WI38 (cell line): ENCODE data around the gene LDB2.

ENCODE experiments used
- H3K4me3 ChIP-seq: 2 replicates; pipeline ENCODE4 v1.5.1; 2011; ENCODE audit warnings: low read depth, mild to moderate bottlenecking, control low read depth, low read length
- TF ChIP-seq, protein P1 (sequence below): IDR thresholded peaks from 2 replicates; pipeline ENCODE4 v1.5.1; 2012; ENCODE audit warnings: low read depth, mild to moderate bottlenecking, control low read depth, low read length

Gene LDB2

DNA sequence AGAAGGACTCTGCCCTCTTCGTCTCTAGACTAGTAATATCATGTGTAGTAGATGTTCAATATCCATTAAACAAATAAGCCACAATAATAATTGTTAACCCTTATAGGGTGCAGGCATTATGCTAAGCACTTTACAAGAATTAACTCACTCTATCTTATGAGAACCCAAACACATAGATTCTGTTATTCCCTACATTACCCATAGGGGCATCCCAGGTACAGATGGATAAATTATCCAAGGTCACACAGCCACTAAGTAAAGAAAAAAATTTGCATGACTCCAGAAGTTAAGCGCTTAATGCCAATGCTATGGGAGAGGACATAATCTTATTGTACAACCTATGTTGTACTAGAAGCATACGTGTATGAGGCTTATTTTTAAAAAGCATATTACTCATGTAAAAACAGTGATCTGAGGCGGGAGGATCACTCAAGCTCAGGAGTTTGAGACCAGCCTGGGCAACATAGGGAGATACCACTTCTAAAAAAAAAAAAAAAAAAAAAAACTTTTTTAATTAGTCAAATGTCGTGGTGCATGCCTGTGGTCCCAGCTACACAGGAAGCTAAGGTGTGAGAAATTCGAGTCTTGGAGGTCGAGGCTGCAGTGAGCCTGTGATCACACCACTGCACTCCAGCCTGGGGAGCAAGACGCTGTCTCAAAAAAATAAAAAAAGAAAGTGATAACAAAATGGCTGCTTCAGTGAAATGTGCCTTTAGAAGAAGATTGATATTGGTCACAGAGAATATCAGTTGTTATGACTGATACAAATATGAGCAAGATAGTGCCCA, 13.6 kb downstream of the LDB2 start:
- no peak overlapping the region for H3K4me3 ChIP-seq
- TF ChIP-seq, protein P1, sequence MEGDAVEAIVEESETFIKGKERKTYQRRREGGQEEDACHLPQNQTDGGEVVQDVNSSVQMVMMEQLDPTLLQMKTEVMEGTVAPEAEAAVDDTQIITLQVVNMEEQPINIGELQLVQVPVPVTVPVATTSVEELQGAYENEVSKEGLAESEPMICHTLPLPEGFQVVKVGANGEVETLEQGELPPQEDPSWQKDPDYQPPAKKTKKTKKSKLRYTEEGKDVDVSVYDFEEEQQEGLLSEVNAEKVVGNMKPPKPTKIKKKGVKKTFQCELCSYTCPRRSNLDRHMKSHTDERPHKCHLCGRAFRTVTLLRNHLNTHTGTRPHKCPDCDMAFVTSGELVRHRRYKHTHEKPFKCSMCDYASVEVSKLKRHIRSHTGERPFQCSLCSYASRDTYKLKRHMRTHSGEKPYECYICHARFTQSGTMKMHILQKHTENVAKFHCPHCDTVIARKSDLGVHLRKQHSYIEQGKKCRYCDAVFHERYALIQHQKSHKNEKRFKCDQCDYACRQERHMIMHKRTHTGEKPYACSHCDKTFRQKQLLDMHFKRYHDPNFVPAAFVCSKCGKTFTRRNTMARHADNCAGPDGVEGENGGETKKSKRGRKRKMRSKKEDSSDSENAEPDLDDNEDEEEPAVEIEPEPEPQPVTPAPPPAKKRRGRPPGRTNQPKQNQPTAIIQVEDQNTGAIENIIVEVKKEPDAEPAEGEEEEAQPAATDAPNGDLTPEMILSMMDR = no peak

DNA sequence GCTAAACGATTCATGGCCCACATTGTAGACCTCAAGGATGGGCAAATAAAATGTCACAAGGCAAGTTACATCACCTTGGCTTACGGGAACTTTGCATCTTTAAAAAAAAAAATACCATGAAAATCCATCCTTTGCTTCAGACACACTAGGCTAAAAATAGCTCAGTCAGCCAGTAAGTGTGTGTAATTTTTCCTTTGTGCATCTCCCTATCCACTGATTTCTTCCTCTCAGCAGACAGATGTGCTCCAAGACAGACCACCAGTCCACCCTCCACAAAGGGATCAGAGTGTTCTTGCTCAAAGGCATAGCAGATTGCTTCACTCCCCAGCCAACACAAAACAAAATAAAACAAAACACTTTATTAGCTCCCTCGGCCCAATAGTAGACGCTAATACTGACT, 14.6 kb downstream of the LDB2 start:
- H3K4me3 ChIP-seq = no peak overlapping the region
- TF ChIP-seq, protein P1 = no peak

DNA sequence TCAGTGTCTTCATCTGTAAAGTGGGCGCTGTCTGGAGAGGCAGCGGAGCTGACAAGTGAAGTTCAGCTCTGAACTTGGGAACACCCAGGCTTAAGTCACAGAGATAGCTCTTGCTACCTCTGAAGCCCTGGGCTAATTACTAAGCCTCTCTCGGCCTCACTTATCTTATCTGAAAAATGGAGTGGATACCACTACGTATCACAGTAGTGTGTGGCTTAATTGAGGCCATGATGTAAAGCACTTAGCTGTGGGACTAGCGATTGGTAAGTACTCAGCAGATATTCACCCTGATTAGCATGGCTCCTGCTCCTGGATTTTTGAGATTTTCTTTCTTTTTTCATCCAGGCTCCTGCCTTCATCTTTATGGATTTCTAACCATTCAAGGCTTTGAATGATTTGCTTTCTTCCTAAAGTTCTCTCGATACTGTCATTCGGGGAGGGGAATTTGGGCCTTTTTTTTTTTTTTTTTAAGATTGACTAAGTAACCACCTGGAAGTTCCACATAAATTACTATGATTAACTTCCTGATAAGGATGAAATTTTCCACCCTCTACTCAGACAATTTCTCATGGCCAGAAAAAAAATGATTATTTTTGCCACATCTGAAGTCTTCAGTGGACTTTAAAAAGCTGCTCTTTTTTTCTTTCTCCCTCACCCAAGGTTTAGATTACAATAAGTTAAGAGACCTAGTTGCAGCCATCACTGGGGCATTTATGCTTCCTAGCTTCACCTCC, 17.1 kb downstream of the LDB2 start:
- TF ChIP-seq, protein P1 = no peak
- H3K4me3 ChIP-seq = no peak overlapping the region

DNA sequence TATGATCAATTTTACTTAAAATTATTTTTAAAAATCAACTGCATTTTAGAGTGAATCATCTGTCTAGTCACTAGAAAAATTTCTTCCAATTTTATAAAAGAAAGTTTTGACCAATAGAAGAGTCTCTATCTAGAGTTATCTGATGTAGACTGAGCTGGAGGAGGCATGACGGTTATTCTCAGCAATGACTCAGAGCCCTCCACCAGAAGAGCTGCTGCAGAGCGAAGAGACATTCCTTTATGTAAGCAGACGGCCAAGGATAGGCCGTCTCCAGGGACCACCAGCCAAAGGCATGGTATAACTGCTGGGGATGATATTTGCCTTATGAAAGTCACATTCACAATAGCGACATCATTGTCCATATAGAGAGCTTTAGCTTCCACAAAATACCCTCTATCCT, 23.0 kb downstream of the LDB2 start:
- TF ChIP-seq, protein P1 = no peak
- H3K4me3 ChIP-seq = no peak overlapping the region

DNA sequence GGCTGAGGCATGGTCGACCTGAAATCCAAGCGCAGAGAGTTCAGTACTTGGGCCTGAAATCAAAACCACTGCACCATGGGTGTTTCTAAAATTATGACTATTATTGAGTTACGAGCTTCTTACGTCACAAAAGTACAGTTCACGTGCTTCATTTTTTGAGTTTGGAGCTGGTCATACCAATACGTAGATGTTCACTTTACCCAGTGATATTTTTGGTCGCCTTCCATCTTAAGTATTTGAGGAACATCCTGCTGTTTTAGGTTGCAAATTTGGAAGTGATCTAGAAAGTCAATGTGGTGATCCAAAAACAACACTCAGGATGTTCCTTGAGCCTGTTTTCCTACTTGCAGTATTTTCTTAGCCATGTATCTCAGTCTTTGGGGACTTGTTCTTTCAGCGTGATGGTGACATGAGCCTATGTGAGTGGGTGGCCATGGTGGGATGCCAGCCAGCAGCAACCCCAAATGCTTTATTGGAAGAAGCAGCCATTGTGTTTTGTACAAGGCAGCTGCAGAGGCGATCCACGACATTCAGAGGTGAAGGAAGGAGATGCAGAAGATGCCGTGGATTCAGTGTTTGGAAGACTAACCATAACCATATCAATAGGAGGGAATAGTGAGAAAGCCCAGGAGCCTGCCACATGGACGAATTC, 28.7 kb downstream of the LDB2 start:
- TF ChIP-seq, protein P1 = no peak
- H3K4me3 ChIP-seq = no peak overlapping the region

DNA sequence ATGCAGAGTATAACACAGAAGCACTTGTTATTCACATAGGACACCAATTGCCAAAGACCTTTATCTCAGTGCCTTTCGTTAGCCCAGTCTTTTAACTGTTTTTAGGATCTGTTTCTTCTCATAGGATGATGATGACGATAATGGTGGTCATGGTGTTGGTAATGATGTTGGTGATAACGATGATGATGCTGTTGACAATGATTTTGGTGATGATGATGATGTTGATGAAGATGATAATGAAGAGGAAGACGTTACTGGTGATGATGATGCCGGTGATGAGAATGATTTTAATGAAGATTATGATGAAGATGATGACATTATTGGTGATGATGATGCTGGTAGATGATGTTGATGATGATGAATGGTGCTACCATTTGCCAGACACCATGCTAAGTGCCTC, 29.8 kb downstream of the LDB2 start:
- H3K4me3 ChIP-seq = no peak overlapping the region
- TF ChIP-seq, protein P1 = no peak

DNA sequence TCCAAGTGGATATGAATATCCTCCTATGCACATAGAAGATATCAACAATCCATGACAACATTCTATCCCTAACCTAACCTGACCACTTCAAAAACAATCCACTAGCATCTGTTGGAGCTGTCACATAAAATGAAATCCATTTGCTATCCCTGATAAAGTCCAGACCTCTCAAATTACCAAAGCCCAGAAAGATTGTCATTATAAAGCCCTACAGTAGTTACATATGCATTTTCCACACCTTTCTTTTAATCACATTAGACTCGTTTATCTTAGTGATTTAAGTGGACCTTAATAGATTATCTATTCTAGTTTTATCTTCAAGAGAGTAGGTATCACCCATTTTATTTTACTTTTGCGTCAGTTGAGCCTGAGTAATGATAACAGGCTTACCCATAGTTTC, 30.6 kb downstream of the LDB2 start:
- no peak overlapping the region for H3K4me3 ChIP-seq
- TF ChIP-seq, protein P1 = no peak
